Endothelial cell of umbilical vein (primary cell): ENCODE results near the gene TAX1BP3. TPM values are rescaled to one million over a fixed set of nuclear protein-coding genes. Genes with fewer than 3 reads are reported as not detected.

Experiments used
- BruUV-seq: library from RNA; stranded (reverse); fragments of 400-500 nt; replicated peaks from 2 replicates; lab custom pipeline; 2021; lab: Mats Ljungman, UMichigan
- CTCF ChIA-PET: fragments of 300-600, 350-600 bp; sonication (Branson Sonifier 250); formaldehyde crosslinking; loops from one replicate; lab custom pipeline; 2021; ENCODE audit warnings: antibody characterized with exemption, inconsistent platforms; lab: Charles Lee
- POLR2A ChIA-PET: fragments of 300-600, 350-600 bp; sonication (Branson Sonifier 250); formaldehyde crosslinking; loops from one replicate; lab custom pipeline; 2021; ENCODE audit warnings: antibody characterized with exemption, inconsistent platforms; lab: Charles Lee
- DNase-seq: peaks from one replicate; pipeline ENCODE4 v3.0.0-alpha.2; 2011; ENCODE audit warnings: low read depth, low spot score
- FAIRE-seq: peaks from 2 replicates; lab custom pipeline; 2011; peaks lifted over from hg19 to GRCh38; lab: Jason Lieb, UNC
- H2AFZ ChIP-seq: 2 replicates; pipeline ENCODE4 v1.6.0; 2012; ENCODE audit warnings: low read depth, low read length, control low read depth, inconsistent platforms
- H3K27ac ChIP-seq: 2 replicates; pipeline ENCODE4 v1.5.1; 2011; ENCODE audit warnings: low read depth, mild to moderate bottlenecking, control low read depth, low read length, moderate library complexity; ENCODE audit not compliant: insufficient read depth
- H3K27me3 ChIP-seq, 2 experiments: 2 replicates each; pipeline versions ENCODE4 v1.6.0 to v1.6.1; 2011; ENCODE audit warnings: low read length in 2 of 2, mixed read lengths in 1 of 2; ENCODE audit not compliant: control insufficient read depth in 2 of 2, insufficient read depth in 2 of 2
- H3K36me3 ChIP-seq, 2 experiments: 2 replicates in 1 of 2; 3 replicates in 1 of 2; pipeline ENCODE4 v1.5.1; 2011; ENCODE audit warnings: low read length in 2 of 2, mild to moderate bottlenecking in 1 of 2, moderate library complexity in 1 of 2; ENCODE audit not compliant: control insufficient read depth in 2 of 2, insufficient read depth in 2 of 2; ENCODE audit errors: extremely low read depth in 1 of 2
- H3K4me1 ChIP-seq: 3 replicates; pipeline ENCODE4 v1.5.1; 2011; ENCODE audit warnings: mild to moderate bottlenecking, low read length; ENCODE audit not compliant: control insufficient read depth, insufficient read depth; ENCODE audit errors: extremely low read depth
- H3K4me2 ChIP-seq: 2 replicates; pipeline ENCODE4 v1.6.1; 2011; ENCODE audit warnings: low read length, control low read depth, mixed read lengths; ENCODE audit not compliant: insufficient read depth
- H3K4me3 ChIP-seq, 3 experiments: fragments of 200-600 bp in 1 of 3; sonication (generic), shearing (Covaris generic) in 1 of 3; replicated peaks in 1 of 3; 2 replicates each; pipeline ENCODE4 v1.5.1; 2011 to 2016; ENCODE audit warnings: control low read depth in 3 of 3, low read length in 3 of 3, mild to moderate bottlenecking in 2 of 3, inconsistent platforms in 1 of 3, low read depth in 1 of 3, moderate library complexity in 1 of 3; ENCODE audit not compliant: insufficient read depth in 1 of 3
- H3K79me2 ChIP-seq: 2 replicates; pipeline ENCODE4 v1.6.0; 2012; ENCODE audit warnings: low read length, inconsistent platforms; ENCODE audit not compliant: control insufficient read depth, insufficient read depth
- H3K9ac ChIP-seq: replicated peaks from 2 replicates; pipeline ENCODE3; 2011; ENCODE audit warnings: low read length, control low read depth; ENCODE audit not compliant: insufficient read depth; ENCODE audit errors: extremely low read depth
- H3K9me1 ChIP-seq: replicated peaks from 3 replicates; pipeline ENCODE4 v1.6.0; 2011; ENCODE audit warnings: mild to moderate bottlenecking, low read length; ENCODE audit not compliant: control insufficient read depth, insufficient read depth; ENCODE audit errors: extremely low read depth
- H3K9me3 ChIP-seq: replicated peaks from 2 replicates; pipeline ENCODE4 v1.5.1; 2012; ENCODE audit warnings: low read length, inconsistent platforms; ENCODE audit not compliant: control insufficient read depth, insufficient read depth
- H4K20me1 ChIP-seq: replicated peaks from 2 replicates; pipeline ENCODE3; 2011; ENCODE audit warnings: mild to moderate bottlenecking, low read length; ENCODE audit not compliant: control insufficient read depth, insufficient read depth; ENCODE audit errors: extremely low read depth
- CTCF ChIP-seq, 2 donors: IDR thresholded peaks; 1 replicate in 1 of 2; 2 replicates in 1 of 2; pipeline ENCODE4 v1.5.1; 2011; ENCODE audit warnings: low read length in 2 of 2, mild to moderate bottlenecking in 2 of 2, moderate library complexity in 2 of 2, control low read depth in 1 of 2, inconsistent platforms in 1 of 2, low read depth in 1 of 2; ENCODE audit not compliant: insufficient read depth in 1 of 2; ENCODE audit errors: extremely low read depth in 1 of 2
- EZH2 ChIP-seq: IDR thresholded peaks from 2 replicates; pipeline ENCODE4 v1.6.1; 2012; ENCODE audit warnings: borderline replicate concordance, low read depth, mild to moderate bottlenecking, moderate library complexity, low read length, inconsistent platforms; ENCODE audit not compliant: severe bottlenecking
- FOS ChIP-seq: IDR thresholded peaks from 2 replicates; pipeline ENCODE4 v1.6.1; 2011; ENCODE audit warnings: mild to moderate bottlenecking, low read length, moderate library complexity, borderline replicate concordance; ENCODE audit not compliant: insufficient read depth
- GATA2 ChIP-seq: IDR thresholded peaks from 2 replicates; pipeline ENCODE4 v1.7.0; 2011; ENCODE audit warnings: low read depth, mild to moderate bottlenecking, moderate library complexity, mixed read lengths, low read length; ENCODE audit not compliant: insufficient read length, insufficient read depth
- JUN ChIP-seq: IDR thresholded peaks from 2 replicates; pipeline ENCODE4 v1.6.1; 2011; ENCODE audit warnings: borderline replicate concordance, low read depth; ENCODE audit not compliant: insufficient read length, insufficient read depth
- MAX ChIP-seq: IDR thresholded peaks from 2 replicates; pipeline ENCODE4 v1.6.1; 2011; ENCODE audit not compliant: insufficient read depth, insufficient read length
- MYC ChIP-seq: IDR thresholded peaks from one replicate; pipeline ENCODE4 v1.6.1; 2011; ENCODE audit warnings: mild to moderate bottlenecking, low read depth, low read length
- POLR2A ChIP-seq: IDR thresholded peaks from 2 replicates; pipeline ENCODE4 v1.6.1; 2012; ENCODE audit warnings: low read depth, mild to moderate bottlenecking, control low read depth, low read length
- POLR2AphosphoS5 ChIP-seq: IDR thresholded peaks from 2 replicates; pipeline ENCODE4 v1.6.1; 2012; ENCODE audit warnings: low read depth, mild to moderate bottlenecking, control low read depth, low read length, moderate library complexity; ENCODE audit not compliant: insufficient read depth
- dilution Hi-C: fragments of 300-500 bp; cut with MboI; formaldehyde crosslinking; loops from one replicate; pipeline ENCODE4 v1.15.0; 2019; ENCODE audit warnings: low sequenced_read_pairs; ENCODE audit not compliant: extremely low pct_ligation_motif_present
- intact Hi-C: fragments of 100-400 bp; cut with micrococcal nuclease; formaldehyde crosslinking; loops from one replicate; pipeline ENCODE4 v1.10.0; 2022
- polyA plus RNA-seq, 4 experiments: library from polyadenylated mRNA; depleted of rRNA in 3 of 4; stranded (reverse) in 3 of 4; unstranded in 1 of 4; fragments of >200 nt; gene quantifications; 2 replicates each; pipeline versions ENCODE4 v1.2.1 to v1.2.3, GENCODE V29; 2011 to 2012; ENCODE audit warnings: missing spikeins in 1 of 4
- total RNA-seq: library from RNA; stranded (reverse); gene quantifications from 2 replicates; pipeline ENCODE4 v1.2.3, GENCODE V29; 2021

Gene TAX1BP3
- total and polyA plus RNA-seq, 2 donors (not counting 3 experiments of a cell fraction or from before 2014, with no cell fraction given), result 254 to 315 TPM

GRCh38 chr17:3675886-3676285 is 7.5 kb upstream of the TAX1BP3 start:
- no peaks in the 10 kb centered on the region for H3K79me2 ChIP-seq
- intact Hi-C loops, result no loop called here
- H3K4me1 ChIP-seq, result no peaks in the 10 kb centered on the region
- dilution Hi-C loops, result no loop called here
- no peak for TF ChIP-seq EZH2
- no peak for TF ChIP-seq MAX
- TF ChIP-seq FOS, result no peak
- no peak for TF ChIP-seq CTCF (IDR thresholded peaks at IDR 0.05; ENCODE audit: extremely low read depth in 1 of 2, insufficient read depth in 1 of 2, low read depth in 1 of 2, low read length in 2 of 2)
- no peak for TF ChIP-seq POLR2A
- no peak for TF ChIP-seq POLR2AphosphoS5
- TF ChIP-seq MYC, result no peak
- no peak for TF ChIP-seq JUN
- TF ChIP-seq GATA2, result no peak
- H3K9me3 ChIP-seq, result no peaks in the 10 kb centered on the region
- POLR2A ChIA-PET, result no interaction called here
- H3K9me1 ChIP-seq, result no peaks in the 10 kb centered on the region
- peaks cover 0 to 2% of the 10 kb centered on the region in 2 experiments for H3K27me3 ChIP-seq
- no peaks in the 10 kb centered on the region for H4K20me1 ChIP-seq
- no TSS peak for BruUV-seq
- no peak overlapping the region for H2AFZ ChIP-seq
- CTCF ChIA-PET, result interaction anchor here (0.9 to 2.8 kb wide), 2 partner anchors 13 to 62 kb away, joined by 3 to 9 read pairs; no protein-coding TSS in a partner anchor
- H3K27ac ChIP-seq, result no peak overlapping the region
- H3K36me3 ChIP-seq, result no peaks in the 10 kb centered on the region
- no peak overlapping the region for H3K9ac ChIP-seq
- DNase-seq (no peak), FAIRE-seq (no peak)
- H3K4me2 ChIP-seq, result no peak overlapping the region
- no peak overlapping the region for H3K4me3 ChIP-seq
